SK-MEL-5 (cell line): ENCODE measurements around the gene GKN2. TPM values are rescaled to one million over a fixed set of nuclear protein-coding genes. Genes with fewer than 3 reads are reported as not detected.
"Not testable (repeated sequence)": the region's sequence is repeated elsewhere in the genome, so short reads cannot be mapped to it uniquely, and the experiment has no call there.

Experiments used
- DNase-seq: peaks from one replicate; pipeline ENCODE4 v3.0.0-alpha.2; 2016; ENCODE audit warnings: low read depth, low spot score
- in situ Hi-C: cut with HindIII; loops from 2 replicates; pipeline ENCODE4 v1.10.0; 2016; ENCODE audit warnings: low sequenced_read_pairs, high pct_unique_total_duplicates, low pct_unique_long_range_greater_than_20kb
- total RNA-seq: library from RNA; depleted of rRNA; stranded (reverse); fragments of >200 nt; shearing (Covaris generic); gene quantifications from 2 replicates; pipeline ENCODE4 v1.2.3, GENCODE V29; 2014

GKN2 gene
- total RNA-seq, 1 experiment from 2014 or later, result not detected

DNA sequence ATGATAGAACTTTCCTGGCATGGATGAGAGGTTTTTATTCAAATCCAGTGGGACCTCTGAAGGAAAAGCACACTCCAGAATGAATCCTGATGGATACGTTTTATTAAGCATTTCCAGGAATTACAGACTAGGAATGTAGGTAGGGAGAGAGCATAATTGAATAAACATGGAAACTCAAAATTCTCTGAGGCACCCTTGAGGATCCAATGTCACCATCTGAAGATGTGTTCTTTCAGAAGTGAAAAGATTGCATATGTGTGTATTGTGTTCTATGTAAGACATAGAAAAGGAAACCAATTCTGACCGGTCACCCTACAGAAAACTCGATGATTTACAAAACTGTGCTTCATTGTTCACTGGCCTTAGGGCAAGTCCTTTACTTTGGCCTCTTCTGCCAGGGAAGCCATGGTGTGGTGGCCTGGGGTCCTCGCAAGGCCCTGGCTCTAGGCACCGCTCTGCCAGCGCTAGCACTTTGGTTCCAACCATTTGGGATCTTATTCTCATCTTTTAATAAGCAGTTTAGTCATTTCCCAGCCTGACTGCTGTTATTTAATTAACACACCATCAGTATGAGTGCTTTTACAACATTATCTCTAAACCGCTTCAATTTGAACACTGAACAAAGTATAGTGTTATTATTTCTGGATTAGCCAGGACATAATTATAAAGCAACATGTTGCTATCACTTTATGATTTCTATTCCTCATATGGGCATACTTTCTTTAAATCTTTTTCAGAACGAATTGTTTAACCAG, 17.2 kb upstream of the GKN2 start:
- in situ Hi-C loops, result no loop called here
- no peak for DNase-seq

DNA sequence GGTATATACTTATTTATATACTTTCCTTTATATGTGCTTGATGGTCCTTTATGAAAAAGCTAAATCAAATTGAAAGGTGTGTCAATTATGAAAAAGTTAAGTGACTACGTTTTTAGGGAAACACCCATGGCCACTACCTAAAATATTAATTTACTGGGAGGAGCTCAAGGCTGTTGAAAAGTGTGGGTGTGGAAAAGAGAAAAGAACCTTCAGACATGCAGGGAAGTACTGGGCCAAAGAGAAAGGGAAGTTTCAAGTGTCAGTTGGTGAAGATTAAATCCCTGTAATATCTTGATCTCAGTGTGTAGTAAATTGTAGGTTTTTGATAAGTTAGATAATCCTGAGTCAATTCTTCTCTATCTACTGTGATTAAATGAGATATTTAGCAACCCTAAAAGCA, 15.5 kb upstream of the GKN2 start:
- DNase-seq, result no peak
- in situ Hi-C loops, result no loop called here

DNA sequence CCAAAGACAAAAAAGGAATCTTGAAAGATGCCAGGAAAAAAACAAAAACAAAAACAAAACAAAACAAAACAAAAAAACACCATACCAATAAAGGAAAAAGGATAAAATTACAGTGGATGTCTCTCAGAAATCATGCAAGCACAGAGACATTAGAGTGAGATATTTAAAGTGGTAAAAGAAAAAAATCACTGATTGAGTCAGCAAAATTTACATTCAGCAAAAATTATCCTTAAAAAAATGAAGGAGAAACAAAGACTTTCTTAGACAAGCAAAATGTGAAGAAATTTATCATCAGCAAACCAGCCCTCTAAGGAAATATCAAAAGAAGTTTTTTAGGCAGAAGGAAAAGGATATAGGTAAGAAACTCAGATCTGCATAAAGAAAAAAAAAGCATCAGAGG, 11.6 kb upstream of the GKN2 start:
- DNase-seq, result no peak
- in situ Hi-C loops, result no loop called here

DNA sequence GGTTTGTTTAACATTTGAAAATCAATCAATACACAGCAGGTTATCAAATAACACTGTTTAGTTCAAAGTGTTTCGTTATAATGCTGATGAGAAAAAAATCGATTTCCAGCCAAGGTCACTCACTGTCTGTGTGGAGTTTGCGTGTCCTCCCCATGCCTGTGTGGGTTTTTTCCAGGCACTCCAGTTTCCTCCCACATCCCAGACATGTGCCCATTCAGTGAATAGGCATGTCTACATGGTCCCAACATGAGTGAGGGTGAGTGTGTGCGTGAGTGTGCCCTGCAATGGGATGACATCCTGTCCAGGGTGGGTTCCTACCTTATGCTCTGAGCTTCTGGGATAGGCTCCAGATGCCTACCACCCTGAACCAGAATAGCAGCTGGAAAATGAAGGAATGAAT, 8.7 kb upstream of the GKN2 start:
- DNase-seq, result no peak
- in situ Hi-C loops, result no loop called here

DNA sequence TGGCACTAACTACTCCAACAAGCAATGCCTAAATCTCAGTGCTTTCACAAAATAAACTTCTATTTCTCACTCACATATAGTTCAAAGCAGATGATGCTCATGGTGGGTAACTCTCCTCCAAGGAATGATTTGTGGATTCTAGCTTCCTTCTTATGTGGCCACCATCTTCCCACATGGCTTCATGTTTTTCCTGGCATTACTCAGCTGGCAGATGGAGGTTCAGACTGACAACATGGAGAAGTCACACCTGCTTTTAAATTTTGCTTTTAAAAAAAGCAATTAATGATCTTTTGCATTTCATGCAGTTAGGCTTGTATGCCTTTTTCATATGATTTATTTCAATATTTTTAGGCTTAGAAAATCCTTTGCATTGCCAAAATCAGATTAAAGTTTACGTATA, 6.3 kb upstream of the GKN2 start:
- no peak for DNase-seq
- in situ Hi-C loops, result no loop called here

DNA sequence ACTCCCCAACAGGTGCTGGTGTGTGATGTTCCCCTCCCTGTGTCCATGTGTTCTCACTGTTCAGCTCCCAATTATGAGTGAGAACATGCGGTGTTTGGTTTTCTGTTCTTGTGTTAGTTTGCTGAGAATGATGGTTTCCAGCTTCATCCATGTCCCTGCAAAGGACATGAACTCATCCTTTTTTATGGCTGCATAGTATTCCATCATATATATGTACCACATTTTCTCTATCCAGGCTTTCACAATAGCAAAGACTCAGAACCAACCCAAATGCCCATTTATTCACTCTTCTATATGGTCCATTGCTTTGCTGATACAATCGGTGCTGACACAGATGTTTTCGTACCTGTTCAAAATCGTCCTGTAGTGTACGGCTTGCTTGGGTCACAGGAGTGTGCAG, 2.7 kb upstream of the GKN2 start:
- DNase-seq, in situ Hi-C loops: not testable (repeated sequence)

DNA sequence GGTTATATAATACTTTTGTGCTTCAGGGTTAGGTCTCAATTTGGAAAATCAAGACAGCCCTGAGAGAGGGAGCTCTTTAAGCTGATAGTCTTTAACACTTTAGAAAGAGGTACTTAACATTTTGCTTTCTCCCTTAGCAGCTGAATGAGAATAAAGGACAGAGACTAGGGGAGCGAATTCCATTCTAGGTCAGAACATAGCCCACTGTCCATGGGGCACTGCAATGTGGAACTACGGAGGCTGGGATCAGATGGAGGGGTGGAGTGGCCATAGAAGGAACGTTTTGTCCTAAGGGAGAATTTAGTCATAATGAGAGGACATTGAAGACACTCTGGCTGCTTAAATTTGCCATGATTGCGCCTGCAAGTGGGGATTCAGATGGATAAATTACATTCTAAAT, 794 bp downstream of the GKN2 start:
- in situ Hi-C loops, result no loop called here
- DNase-seq, result no peak

DNA sequence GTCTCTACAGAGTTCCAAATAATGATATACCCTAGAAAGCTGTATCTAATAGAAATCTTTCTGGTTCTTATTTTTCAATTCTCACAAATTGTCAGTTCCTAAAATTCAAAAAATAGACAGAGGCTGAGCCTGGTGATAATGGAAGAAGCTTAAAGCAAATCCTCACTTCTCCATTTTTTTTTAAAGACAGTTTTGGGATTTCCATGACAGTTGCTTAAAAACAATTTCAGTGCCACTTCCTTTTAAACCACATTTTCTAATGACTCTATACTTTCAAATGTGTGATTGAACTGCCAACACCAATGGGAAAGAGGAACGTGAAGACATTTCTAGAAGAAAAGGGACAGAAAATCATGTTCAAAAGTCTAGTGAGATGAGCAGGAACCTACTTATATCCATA, 4.0 kb downstream of the GKN2 start:
- in situ Hi-C loops, result no loop called here
- no peak for DNase-seq

DNA sequence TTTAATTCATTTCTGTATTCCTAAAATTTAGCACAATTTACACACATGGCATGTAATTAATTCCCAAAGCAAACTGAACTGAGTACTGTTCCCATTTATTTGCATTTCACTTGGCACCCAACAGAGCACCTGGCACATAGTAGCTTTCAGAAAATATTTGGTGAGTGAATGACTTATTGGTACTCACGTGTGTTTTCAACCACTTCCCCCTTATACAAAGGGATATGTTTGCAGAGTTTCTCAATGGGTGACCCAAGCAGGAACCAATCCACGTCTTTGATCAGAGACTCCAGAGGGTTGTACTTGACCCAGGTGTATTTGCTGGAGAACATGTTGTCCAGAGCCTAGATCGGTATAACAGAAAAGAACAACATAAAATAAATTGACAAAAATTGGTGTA, 6.6 kb downstream of the GKN2 start:
- no peak for DNase-seq
- in situ Hi-C loops, result no loop called here

DNA sequence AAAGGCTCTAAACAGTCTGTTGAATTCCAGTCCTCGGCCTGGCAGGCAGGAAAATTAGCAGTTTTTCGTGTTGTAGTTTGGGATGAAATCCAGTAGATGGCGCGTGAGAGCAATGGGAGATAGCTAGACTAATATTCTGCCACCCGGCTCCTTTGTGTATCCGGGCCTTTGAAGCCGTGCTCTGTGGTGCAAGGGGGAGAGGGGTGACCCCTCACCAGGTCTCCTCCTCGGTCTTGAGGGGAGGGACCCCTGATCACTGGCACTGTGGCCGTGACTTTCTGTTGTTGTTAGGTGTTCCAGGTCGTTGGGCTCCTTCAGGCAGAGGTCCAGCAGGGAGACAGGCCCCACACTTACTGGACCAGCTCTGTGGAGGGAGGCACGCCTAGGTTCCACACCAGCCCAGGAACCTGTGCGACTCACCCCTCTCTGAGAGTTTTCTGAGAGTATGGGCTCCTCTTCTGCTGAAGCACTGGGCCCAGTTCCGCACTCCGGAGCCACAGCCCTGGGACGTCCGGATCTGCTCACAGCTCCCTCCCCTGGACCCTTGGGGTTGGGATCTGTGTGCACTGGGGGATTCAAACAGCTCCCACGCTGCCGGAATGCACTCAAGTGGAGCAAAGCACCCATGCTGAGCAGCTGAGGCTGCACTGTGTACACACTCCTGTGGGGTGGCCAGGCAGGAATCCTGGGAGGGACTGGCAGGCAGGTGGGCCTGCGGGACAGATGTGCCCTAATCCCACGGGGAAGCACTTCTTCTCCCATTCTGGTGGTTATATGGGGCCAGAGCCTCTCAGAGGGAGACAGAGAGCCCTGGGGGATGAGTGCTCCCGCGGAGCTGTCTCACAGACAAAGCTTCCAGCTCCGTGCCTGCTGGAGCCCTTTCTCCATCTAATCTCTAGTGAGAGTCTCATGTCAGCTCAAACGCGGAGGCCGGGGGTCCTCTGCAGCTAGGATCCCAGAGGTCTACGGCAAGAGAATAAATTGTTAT, 8.8 kb downstream of the GKN2 start:
- in situ Hi-C loops, result no loop called here

DNA sequence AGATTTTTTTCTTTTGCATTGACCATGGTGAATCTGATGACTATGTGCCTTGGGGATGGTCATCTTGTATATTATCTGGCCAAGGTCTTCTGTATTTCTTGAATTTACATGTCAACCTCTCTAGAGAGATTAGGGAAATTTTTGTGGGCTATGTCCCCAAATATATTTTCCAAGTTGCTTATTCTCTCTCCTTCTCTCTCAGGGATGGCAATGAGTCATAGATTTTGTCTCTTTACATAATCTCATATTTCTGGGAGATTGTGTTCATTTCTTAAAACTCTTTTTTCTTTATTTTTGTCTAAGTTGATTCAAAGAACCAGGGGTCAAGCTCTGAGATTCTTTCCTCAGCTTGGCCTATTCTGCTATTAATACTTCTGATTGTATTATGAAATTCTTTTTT, 9.9 kb downstream of the GKN2 start:
- in situ Hi-C loops, result no loop called here
- DNase-seq, result no peak

More for the DNA sequence above, 8.8 kb downstream of the GKN2 start:
- peak; percentile 82 for DNase-seq

DNA sequence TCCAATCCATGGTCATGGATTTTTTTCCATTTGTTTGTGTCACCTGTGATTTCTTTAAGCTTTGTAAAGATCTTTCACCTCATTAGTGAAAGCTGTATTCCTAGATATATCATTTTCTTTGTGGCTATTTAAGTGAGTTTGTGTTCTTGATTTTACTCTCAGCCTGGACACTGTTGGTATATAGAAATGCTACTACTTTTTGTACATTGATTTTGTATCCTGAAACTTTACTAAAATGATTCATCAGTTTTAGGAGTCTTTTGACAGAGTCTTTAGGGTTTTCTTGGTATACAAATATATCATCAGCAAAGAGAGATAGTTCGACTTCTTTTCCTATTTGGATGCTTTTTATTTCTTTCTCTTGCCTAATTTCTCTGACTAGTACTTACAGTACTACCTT, 12.3 kb downstream of the GKN2 start:
- in situ Hi-C loops, result no loop called here
- no peak for DNase-seq

DNA sequence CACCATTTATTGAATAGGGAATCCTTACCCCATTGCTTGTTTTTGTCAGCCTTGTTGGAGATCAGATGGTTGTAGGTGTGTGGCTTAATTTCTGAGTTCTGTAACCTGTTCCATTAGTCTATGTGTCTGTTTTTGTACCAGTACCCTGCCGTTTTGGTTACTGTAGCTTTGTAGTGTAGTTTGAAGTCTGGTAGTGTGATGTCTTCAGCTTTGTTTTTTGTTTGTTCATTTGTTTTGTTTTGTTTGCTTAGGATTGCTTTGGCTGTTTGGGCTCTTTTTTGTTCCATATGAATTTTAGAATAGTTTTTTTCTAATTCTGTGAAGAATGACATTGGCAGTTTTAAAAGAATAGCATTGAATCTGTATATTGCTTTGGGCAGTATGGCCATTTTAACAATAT, 12.7 kb downstream of the GKN2 start:
- no peak for DNase-seq
- in situ Hi-C loops, result no loop called here

DNA sequence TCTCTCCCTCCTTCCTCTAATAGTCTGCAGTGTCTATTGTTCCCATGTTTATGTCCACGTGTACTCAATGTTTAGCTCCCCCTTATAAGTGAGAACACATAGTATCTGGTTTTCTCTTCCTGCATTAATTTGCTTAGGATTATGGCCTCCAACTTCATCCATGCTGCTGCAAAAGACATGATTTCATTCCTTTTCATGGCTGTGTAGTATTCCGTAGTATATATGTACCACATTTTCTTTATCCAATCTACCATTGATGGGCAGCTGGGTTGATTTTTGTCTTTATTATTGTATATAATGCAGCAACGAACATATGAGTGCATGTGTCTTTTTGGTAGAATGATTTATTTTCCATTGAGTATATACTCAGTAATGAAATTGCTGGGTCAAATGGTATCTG, 13.8 kb downstream of the GKN2 start:
- DNase-seq, result no peak
- in situ Hi-C loops, result no loop called here

DNA sequence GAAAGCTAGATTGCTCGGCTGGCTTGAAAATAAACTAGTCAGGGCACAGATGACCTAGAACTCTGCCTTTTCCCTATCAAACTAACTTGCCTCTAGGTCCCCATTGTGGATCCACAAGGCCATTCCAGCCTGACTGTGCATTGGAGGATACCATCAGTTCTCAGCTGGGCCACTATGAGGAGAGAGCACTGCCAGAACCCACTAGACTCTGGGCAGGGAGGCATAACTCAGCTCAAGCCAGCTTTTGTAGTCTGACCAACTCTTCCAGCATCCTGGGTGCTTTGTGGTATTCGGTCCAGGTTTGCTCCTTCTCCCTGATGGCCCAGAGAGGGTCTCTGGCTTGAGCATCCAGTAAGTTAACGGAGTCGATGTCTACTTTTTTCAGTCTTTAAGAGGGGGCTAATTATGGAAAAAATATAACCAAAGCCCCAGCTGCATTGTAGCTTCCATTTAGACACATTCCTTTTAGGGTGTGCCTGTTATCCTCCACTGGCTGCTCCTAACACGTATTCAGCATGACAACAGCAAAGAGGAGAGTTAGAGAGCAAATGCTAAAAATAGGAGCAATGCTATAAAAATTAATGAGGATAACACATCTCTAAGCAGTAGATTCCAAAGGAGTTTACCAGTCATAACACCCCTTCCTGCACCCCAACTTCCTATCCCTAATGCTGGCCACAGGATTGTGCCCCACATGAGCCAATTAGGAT, 15.2 kb downstream of the GKN2 start:
- in situ Hi-C loops, result no loop called here
- DNase-seq, result no peak

DNA sequence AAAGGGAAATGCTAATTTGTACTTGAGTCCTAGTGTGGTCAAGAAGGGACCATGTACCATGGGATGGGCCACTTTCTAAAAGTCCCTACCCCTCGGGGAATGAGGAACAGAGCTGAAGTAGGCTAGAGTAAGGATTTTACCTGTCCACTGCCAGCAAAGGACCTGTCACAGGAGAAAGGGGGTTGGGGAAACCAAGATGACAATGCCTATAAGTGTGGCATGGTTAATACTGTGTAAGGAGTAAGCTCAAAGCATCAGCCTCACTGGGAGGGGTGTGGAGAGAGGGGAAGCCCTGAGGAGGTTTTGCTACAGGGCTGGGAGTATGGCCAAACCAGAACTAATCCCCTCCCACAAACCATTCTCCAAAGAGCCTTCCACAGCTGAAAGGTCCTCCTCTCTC, 15.8 kb downstream of the GKN2 start:
- DNase-seq, result no peak
- in situ Hi-C loops, result no loop called here

DNA sequence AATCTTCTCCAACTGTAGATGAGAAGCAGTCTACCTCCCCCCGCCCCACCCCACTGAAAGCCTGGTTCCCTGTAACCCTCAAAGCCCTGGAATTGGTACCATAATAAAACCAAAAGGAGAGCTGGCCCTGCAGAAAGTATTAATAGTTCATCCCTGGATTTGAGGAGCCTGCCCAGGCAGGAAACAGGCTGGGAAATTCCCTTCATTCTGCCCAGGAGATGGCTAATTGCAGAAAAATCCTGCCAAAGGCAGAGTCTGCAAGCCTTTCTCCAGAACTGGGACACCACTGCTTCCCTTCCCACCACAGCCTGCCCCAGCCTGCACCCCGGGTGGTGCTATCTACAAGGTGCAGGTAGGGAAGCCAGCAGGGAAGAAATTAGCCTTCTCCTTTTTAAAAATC, 16.3 kb downstream of the GKN2 start:
- in situ Hi-C loops, result no loop called here
- no peak for DNase-seq

DNA sequence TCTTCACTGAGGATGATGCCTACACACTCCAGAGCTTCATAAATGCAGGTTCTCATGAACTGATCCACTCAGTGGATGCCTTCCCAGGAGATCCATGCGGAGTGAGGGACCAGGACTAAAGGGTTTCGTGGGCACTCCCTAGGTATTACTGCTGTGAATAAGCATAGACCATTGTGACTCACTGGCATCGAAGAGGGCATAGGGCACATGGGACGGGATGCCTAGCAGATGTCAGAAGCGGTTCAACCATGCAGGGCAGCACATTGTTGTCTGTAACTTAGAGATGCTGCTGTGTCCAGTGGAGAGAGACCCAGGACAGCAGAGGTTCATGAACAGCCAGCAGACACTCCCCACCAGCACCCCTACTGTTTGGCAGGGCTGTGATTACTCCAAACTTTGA, 17.2 kb downstream of the GKN2 start:
- in situ Hi-C loops, result no loop called here
- no peak for DNase-seq
